ENCODE data around the gene HSPA1L.

GRCh38 chr6:31836474-31837368, 21.6 kb upstream of the HSPA1L start:
- TF ChIP-seq CTCF (IDR thresholded peaks at IDR 0.05; ENCODE audit: insufficient read depth, low read depth, low read length) (no peak), EZH2 (IDR thresholded peaks at IDR 0.05; ENCODE audit: insufficient read depth, low read length) (no peak)

Measured in astrocyte (in vitro differentiated cells and primary cell).